HFFc6 (cell line): ENCODE results near the gene KDM5A. TPM values are rescaled to one million over a fixed set of nuclear protein-coding genes. Genes with fewer than 3 reads are reported as not detected.

ENCODE experiments used
- DNase-seq: peaks from one replicate; pipeline ENCODE4 v3.0.0-alpha.2; 2018
- H3K27ac Mint-ChIP-seq: 2 replicates; pipeline ENCODE4 v1.8.0; 2020; ENCODE audit warnings: mild to moderate bottlenecking, mixed read lengths
- H3K27me3 Mint-ChIP-seq: 2 replicates; pipeline ENCODE4 v1.8.0; 2021; ENCODE audit warnings: mild to moderate bottlenecking, moderate library complexity, mixed read lengths; ENCODE audit not compliant: insufficient read depth
- H3K36me3 Mint-ChIP-seq: 2 replicates; pipeline ENCODE4 v1.8.0; 2021; ENCODE audit warnings: low read depth, mixed read lengths
- H3K4me1 Mint-ChIP-seq: 2 replicates; pipeline ENCODE4 v1.8.0; 2020; ENCODE audit warnings: low read depth, mixed read lengths
- H3K4me3 Mint-ChIP-seq: 2 replicates; pipeline ENCODE4 v1.8.0; 2020; ENCODE audit warnings: mild to moderate bottlenecking, moderate library complexity, mixed read lengths
- H3K9me3 Mint-ChIP-seq: 2 replicates; pipeline ENCODE4 v1.8.0; 2020; ENCODE audit warnings: mild to moderate bottlenecking, mixed read lengths
- CTCF ChIP-seq: fragments of 200-600 bp; sonication (generic); IDR thresholded peaks from 2 replicates; pipeline ENCODE4 v1.5.0; 2021; ENCODE audit warnings: antibody characterized with exemption, mild to moderate bottlenecking
- total RNA-seq, 6 experiments: library from RNA; stranded (reverse); fragmentation: NEBNext Ultra II Directional; extraction: Animal tissue kit (Norgen Biotek cat#: 25700); gene quantifications; 2 replicates in 1 of 6; 3 replicates in 5 of 6; pipeline ENCODE4 v1.2.3, GENCODE V29; 2021

Gene KDM5A
- total RNA-seq, 6 experiments from 2014 or later: 47.1 to 55.0 (median 52.0) TPM

GRCh38 chr12:323507-323906 is 65.6 kb downstream of the KDM5A start:
- H3K27me3 Mint-ChIP-seq: no peaks in the 10 kb centered on the region
- no peaks in the 10 kb centered on the region for H3K9me3 Mint-ChIP-seq
- peaks cover 44% of the 10 kb centered on the region for H3K36me3 Mint-ChIP-seq
- H3K4me3 Mint-ChIP-seq: no peak overlapping the region
- no peak for TF ChIP-seq CTCF
- DNase-seq: no peak
- H3K27ac Mint-ChIP-seq: no peak overlapping the region
- no peaks in the 10 kb centered on the region for H3K4me1 Mint-ChIP-seq

GRCh38 chr12:321606-322326 is 67.4 kb downstream of the KDM5A start:
- DNase-seq: no peak
- H3K4me1 Mint-ChIP-seq: no peaks in the 10 kb centered on the region
- no peak overlapping the region for H3K27ac Mint-ChIP-seq
- no peaks in the 10 kb centered on the region for H3K9me3 Mint-ChIP-seq
- peak; percentile 44 for TF ChIP-seq CTCF
- H3K4me3 Mint-ChIP-seq: no peak overlapping the region
- H3K27me3 Mint-ChIP-seq: no peaks in the 10 kb centered on the region; the same call in 1 of the 2 replicates
- H3K36me3 Mint-ChIP-seq: peaks cover 48% of the 10 kb centered on the region

- Mint-ChIP-seq H3K27ac (no peak overlapping the region), H3K4me3 (no peak overlapping the region), H3K9me3 (no peaks in the 10 kb centered on the region), H3K36me3 (peaks cover 51% of the 10 kb centered on the region), H3K4me1 (no peaks in the 10 kb centered on the region), H3K27me3 (no peaks in the 10 kb centered on the region; the same call in 1 of the 2 replicates)
- no peak for DNase-seq
- no peak for TF ChIP-seq CTCF
Observed at GRCh38 chr12:318759-319515, 70.2 kb downstream of the KDM5A start.

GRCh38 chr12:308511-308910 is 80.6 kb downstream of the KDM5A start:
- H3K36me3 Mint-ChIP-seq: peaks cover 82% of the 10 kb centered on the region
- DNase-seq: no peak
- H3K4me1 Mint-ChIP-seq: no peaks in the 10 kb centered on the region
- no peak overlapping the region for H3K27ac Mint-ChIP-seq
- TF ChIP-seq CTCF: no peak
- H3K4me3 Mint-ChIP-seq: no peak overlapping the region
- H3K27me3 Mint-ChIP-seq: no peaks in the 10 kb centered on the region; the same call in 1 of the 2 replicates
- H3K9me3 Mint-ChIP-seq: no peaks in the 10 kb centered on the region

GRCh38 chr12:307406-307805 is 81.7 kb downstream of the KDM5A start:
- TF ChIP-seq CTCF: no peak
- no peak for DNase-seq
- Mint-ChIP-seq H3K27me3 (no peaks in the 10 kb centered on the region; the same call in 1 of the 2 replicates), H3K4me1 (no peaks in the 10 kb centered on the region), H3K36me3 (peaks cover 93% of the 10 kb centered on the region), H3K27ac (no peak overlapping the region), H3K9me3 (peaks cover 6% of the 10 kb centered on the region; the same call in 1 of the 2 replicates), H3K4me3 (no peak overlapping the region)
